Measurements from ENCODE around the gene HLF. TPM values are rescaled to one million over a fixed set of nuclear protein-coding genes. Genes with fewer than 3 reads are reported as not detected.

The HLF gene
- total and polyA plus RNA-seq, 10 of the 15 experiments (the other 5 are each of a cell fraction or from before 2014, with no cell fraction given): 0.01 to 0.33 (median 0.20) TPM; not detected in 3

DNA sequence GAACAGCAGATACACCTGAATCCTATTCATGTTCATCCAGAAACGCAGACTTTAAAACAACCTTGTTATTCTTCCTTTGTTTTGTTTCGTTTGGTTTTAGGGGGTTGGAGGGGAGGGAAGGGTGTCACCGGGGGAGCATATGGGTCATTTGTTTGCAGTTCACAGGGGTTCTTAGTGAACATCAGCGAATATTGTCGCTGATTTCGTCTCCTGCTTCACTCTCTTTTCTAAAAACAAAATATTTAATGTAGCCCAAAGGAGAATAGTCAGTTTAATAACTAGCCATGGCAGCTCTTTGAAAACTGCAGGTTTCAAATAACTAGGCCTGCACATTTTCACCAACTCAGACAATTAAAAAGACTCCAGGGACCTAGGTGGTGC lies 37.6 kb downstream of the HLF start:
- Histone ChIP-seq H3K9me3 (replicated peaks; ENCODE audit: control insufficient read depth, insufficient read depth, low read length) (no peaks in the 10 kb centered on the region), H3K36me3 (ENCODE audit: control insufficient read depth in 2 of 2, insufficient read depth in 2 of 2, low read length in 1 of 2) (no peaks in the 10 kb centered on the region), H3K79me2 (ENCODE audit: control insufficient read depth, insufficient read depth, low read length) (no peaks in the 10 kb centered on the region), H2AFZ (ENCODE audit: control insufficient read depth, low read depth, low read length) (no peak overlapping the region), H3K4me3 (no peak overlapping the region), H3K4me2 (ENCODE audit: control insufficient read depth, insufficient read depth) (no peak overlapping the region), H3K27me3 (replicated peaks in 1 of 2; ENCODE audit: control insufficient read depth in 2 of 2, insufficient read depth in 2 of 2, low read length in 1 of 2) (no peaks in the 10 kb centered on the region; a peak in 2 of 4 replicates), H3K4me1 (ENCODE audit: control insufficient read depth, insufficient read depth, low read length) (no peaks in the 10 kb centered on the region), H4K20me1 (ENCODE audit: control insufficient read depth, insufficient read depth) (no peaks in the 10 kb centered on the region), H3K9ac (ENCODE audit: control insufficient read depth, insufficient read depth, low read length) (no peak overlapping the region), H3K27ac (ENCODE audit: control insufficient read depth, insufficient read depth) (no peak overlapping the region)
- RAD21 ChIA-PET (ENCODE audit: unreplicated experiment): no interaction called here
- FAIRE-seq (no peak), ATAC-seq (no peak), DNase-seq (ENCODE audit: low read depth, low spot score) (no peak)
- intact Hi-C loops (cut with micrococcal nuclease; ENCODE audit: unreplicated experiment): no loop called here
- WGBS (ENCODE audit: insufficient coverage, insufficient replicate concordance, low lambda C conversion rate, missing lambda C conversion rate): 64% methylated on average over 6 of the region's 6 CpGs
- no TSS peak for BruUV-seq (replicated peaks)
- no peak for TF ChIP-seq HDGF (IDR thresholded peaks at IDR 0.05)
- no peak for TF ChIP-seq TBL1XR1 (IDR thresholded peaks at IDR 0.05; ENCODE audit: low read depth, low read length)
- no peak for TF ChIP-seq RBBP5 (conservative IDR thresholded peaks at IDR 0.05)
- no peak for TF ChIP-seq ESRRA (IDR thresholded peaks at IDR 0.05; ENCODE audit: low read length)
- POLR2A ChIA-PET: no interaction called here
- SMC1A ChIA-PET (ENCODE audit: uncharacterized antibody, unreplicated experiment): no interaction called here
- CTCF ChIA-PET: interaction anchor here (1.6 kb wide), 1 partner anchor 213 kb away, joined by 4 read pairs; no protein-coding TSS in a partner anchor
- in situ Hi-C loops (cut with MboI): no loop called here

DNA sequence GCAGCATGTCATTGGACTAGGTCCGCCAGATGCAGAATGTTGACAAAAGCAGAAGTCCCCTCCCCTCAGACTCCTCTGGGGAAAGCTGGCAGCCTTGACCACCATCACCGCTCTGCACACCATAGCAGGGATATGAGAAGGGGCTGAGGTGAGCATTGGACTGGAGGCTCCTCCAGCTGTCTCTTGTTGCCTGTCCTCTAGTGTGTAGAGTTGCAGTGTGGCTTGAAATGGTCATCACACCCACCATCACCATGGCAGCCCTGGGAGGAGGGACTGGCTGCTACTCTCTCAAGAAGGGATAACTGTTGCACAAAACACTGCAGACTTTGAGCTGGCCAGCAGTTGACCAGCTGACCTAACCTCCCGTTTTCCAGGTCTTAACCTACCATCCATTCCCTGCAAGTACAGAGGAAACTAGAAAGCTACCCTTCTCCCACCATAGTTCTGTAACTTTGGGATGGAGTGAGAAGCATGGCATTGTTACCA lies 38.3 kb downstream of the HLF start:
- POLR2A ChIA-PET: interaction anchor here (0.7 kb wide), 1 partner anchor 22 kb away, joined by 3 read pairs; no protein-coding TSS in a partner anchor
- CTCF ChIA-PET: interaction anchor here (0.6 to 1.7 kb wide), 11 partner anchors 9 to 310 kb away, joined by 3 to 7 read pairs (median 3); no protein-coding TSS in a partner anchor
- H3K9ac ChIP-seq (ENCODE audit: control insufficient read depth, insufficient read depth, low read length): no peak overlapping the region
- TF ChIP-seq LARP7 (IDR thresholded peaks at IDR 0.05): no peak
- no peak for TF ChIP-seq IRF4 (IDR thresholded peaks at IDR 0.05; ENCODE audit: low read depth, low read length)
- no peak for TF ChIP-seq BMI1 (IDR thresholded peaks at IDR 0.05; ENCODE audit: borderline replicate concordance)
- no peak for TF ChIP-seq TCF12 (IDR thresholded peaks at IDR 0.05; ENCODE audit: low read depth, low read length)
- TF ChIP-seq, protein P1, sequence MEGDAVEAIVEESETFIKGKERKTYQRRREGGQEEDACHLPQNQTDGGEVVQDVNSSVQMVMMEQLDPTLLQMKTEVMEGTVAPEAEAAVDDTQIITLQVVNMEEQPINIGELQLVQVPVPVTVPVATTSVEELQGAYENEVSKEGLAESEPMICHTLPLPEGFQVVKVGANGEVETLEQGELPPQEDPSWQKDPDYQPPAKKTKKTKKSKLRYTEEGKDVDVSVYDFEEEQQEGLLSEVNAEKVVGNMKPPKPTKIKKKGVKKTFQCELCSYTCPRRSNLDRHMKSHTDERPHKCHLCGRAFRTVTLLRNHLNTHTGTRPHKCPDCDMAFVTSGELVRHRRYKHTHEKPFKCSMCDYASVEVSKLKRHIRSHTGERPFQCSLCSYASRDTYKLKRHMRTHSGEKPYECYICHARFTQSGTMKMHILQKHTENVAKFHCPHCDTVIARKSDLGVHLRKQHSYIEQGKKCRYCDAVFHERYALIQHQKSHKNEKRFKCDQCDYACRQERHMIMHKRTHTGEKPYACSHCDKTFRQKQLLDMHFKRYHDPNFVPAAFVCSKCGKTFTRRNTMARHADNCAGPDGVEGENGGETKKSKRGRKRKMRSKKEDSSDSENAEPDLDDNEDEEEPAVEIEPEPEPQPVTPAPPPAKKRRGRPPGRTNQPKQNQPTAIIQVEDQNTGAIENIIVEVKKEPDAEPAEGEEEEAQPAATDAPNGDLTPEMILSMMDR (IDR thresholded peaks at IDR 0.05 in 2 of 3, conservative IDR thresholded peaks at IDR 0.05 in 1 of 3; ENCODE audit: control insufficient read depth in 2 of 3, extremely low read depth in 1 of 3, insufficient read depth in 1 of 3, low read depth in 3 of 3, low read length in 3 of 3): no peak
- TF ChIP-seq NFIC (IDR thresholded peaks at IDR 0.05; ENCODE audit: low read depth, low read length): no peak
- no peak for TF ChIP-seq HDAC2 (IDR thresholded peaks at IDR 0.05)
- no peak for TF ChIP-seq RBBP5 (conservative IDR thresholded peaks at IDR 0.05)
- no peak for TF ChIP-seq POU2F2 (IDR thresholded peaks at IDR 0.05; ENCODE audit: borderline replicate concordance, low read depth, low read length)
- no peak for TF ChIP-seq CHD1 (IDR thresholded peaks at IDR 0.05; ENCODE audit: low read depth, low read length)
- TF ChIP-seq STAT1 (conservative IDR thresholded peaks at IDR 0.05): no peak
- no peak for TF ChIP-seq POLR2A (IDR thresholded peaks at IDR 0.05; ENCODE audit: low read depth, low read length)
- TF ChIP-seq MEF2A (IDR thresholded peaks at IDR 0.05; ENCODE audit: insufficient read depth, low read depth, low read length): no peak
- TF ChIP-seq RAD51 (IDR thresholded peaks at IDR 0.05): no peak
- TF ChIP-seq, protein P2, sequence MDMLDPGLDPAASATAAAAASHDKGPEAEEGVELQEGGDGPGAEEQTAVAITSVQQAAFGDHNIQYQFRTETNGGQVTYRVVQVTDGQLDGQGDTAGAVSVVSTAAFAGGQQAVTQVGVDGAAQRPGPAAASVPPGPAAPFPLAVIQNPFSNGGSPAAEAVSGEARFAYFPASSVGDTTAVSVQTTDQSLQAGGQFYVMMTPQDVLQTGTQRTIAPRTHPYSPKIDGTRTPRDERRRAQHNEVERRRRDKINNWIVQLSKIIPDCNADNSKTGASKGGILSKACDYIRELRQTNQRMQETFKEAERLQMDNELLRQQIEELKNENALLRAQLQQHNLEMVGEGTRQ (IDR thresholded peaks at IDR 0.05; ENCODE audit: borderline replicate concordance, low read depth, low read length): no peak
- TF ChIP-seq SPI1 (IDR thresholded peaks at IDR 0.05; ENCODE audit: borderline replicate concordance, insufficient read depth, low read depth, low read length): no peak

More for the DNA sequence above, 38.3 kb downstream of the HLF start:
- in situ Hi-C loops (cut with MboI) (no loop called here), intact Hi-C loops (cut with micrococcal nuclease; ENCODE audit: unreplicated experiment) (no loop called here)
- Histone ChIP-seq H3K9me3 (replicated peaks; ENCODE audit: control insufficient read depth, insufficient read depth, low read length) (no peaks in the 10 kb centered on the region), H3K27me3 (replicated peaks in 1 of 2; ENCODE audit: control insufficient read depth in 2 of 2, insufficient read depth in 2 of 2, low read length in 1 of 2) (no peaks in the 10 kb centered on the region; a peak in 1 of 4 replicates), H3K4me1 (ENCODE audit: control insufficient read depth, insufficient read depth, low read length) (no peaks in the 10 kb centered on the region), H3K27ac (ENCODE audit: control insufficient read depth, insufficient read depth) (no peak overlapping the region), H3K36me3 (ENCODE audit: control insufficient read depth in 2 of 2, insufficient read depth in 2 of 2, low read length in 1 of 2) (no peaks in the 10 kb centered on the region), H4K20me1 (ENCODE audit: control insufficient read depth, insufficient read depth) (no peaks in the 10 kb centered on the region), H3K4me3 (no peak overlapping the region), H3K4me2 (ENCODE audit: control insufficient read depth, insufficient read depth) (no peak overlapping the region), H3K79me2 (ENCODE audit: control insufficient read depth, insufficient read depth, low read length) (no peaks in the 10 kb centered on the region), H2AFZ (ENCODE audit: control insufficient read depth, low read depth, low read length) (no peak overlapping the region)
- ChIA-PET SMC1A (ENCODE audit: uncharacterized antibody, unreplicated experiment) (interaction anchor here (0.8 to 1.5 kb wide), 6 partner anchors 9 to 310 kb away, joined by 3 to 9 read pairs (median 3); no protein-coding TSS in a partner anchor), RAD21 (ENCODE audit: unreplicated experiment) (no interaction called here)
- BruUV-seq (replicated peaks): no TSS peak
- ATAC-seq (no peak), DNase-seq (ENCODE audit: low read depth, low spot score) (no peak), FAIRE-seq (no peak)
- WGBS (ENCODE audit: insufficient coverage, insufficient replicate concordance, low lambda C conversion rate, missing lambda C conversion rate): 38% methylated on average over 3 of the region's 3 CpGs

All from GM12878 (cell line).